Left hindlimb (tissue), 1 donor: ENCODE data around the gene SCYGR4.
"Not testable (repeated sequence)": the region's sequence is repeated elsewhere in the genome, so short reads cannot be mapped to it uniquely, and the experiment has no call there.

Experiments used
- DNase-seq: peaks from one replicate; pipeline ENCODE4 v3.0.0-alpha.2; 2018

Gene SCYGR4

DNA sequence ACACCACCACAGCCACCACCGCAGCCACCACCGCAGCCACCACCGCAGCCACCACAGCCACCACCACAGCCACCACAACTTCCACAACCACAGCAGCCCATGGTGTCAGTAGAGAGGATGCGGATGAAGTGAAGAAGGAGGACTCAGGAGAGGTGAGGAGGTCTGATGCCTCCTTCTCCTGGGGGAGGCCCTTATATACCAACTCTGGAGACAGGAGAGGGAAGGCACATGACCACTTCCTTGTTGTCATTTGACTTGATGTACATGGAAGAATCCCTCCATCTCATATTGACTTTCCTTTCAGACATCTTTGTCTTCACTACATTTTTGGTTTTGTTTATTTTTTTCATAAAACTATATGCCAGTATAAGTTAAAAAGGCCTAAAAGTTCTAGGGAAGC is 2.6 kb upstream of the SCYGR4 start, which contains the start of gene SCYGR3:
SCYGR3 (minus strand) TSS at position 101 of the 400 bp plus-strand sequence; CDS start at position 101, 0 bp downstream.
- DNase-seq, result no peak

DNA sequence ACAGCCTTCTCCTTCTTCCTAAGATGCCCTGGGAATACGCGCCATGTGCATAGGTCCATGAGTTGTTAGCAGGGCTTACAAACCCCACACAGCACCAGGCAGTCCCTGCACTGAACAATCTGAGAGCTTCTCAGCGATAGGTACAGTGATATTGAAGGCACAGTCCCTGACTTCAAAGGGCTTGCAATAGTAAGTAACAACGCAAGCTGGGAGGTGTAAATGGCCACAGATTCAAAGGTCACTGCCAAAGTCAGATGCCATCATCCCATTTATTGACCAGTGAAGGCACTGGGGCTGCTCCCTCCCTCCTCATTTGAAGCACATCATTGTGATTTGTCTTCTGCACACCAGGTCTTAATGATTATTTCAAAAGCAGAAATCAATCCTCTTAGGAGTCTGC is 2.1 kb upstream of the SCYGR4 start:
- DNase-seq, result no peak

DNA sequence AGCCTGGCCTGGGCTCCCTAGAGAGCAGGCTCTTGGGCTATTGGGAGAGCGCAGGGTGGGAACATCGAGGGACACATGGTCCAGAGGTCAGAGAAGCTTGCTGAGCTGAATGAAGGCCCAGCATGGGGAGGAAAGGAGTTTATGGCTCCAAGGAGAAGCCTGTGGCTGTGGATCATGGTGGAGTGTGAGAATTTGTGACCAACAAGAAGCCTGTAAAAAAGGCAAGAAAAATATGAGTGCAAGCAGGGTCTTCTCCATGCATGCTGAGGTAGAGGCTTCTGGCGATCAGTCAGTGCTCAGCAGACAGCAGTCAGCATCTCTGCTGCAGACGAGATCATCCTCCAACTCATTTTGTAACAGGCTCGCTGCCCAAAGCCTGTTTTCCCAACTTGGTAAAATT is 1.4 kb upstream of the SCYGR4 start:
- DNase-seq, result no peak

DNA sequence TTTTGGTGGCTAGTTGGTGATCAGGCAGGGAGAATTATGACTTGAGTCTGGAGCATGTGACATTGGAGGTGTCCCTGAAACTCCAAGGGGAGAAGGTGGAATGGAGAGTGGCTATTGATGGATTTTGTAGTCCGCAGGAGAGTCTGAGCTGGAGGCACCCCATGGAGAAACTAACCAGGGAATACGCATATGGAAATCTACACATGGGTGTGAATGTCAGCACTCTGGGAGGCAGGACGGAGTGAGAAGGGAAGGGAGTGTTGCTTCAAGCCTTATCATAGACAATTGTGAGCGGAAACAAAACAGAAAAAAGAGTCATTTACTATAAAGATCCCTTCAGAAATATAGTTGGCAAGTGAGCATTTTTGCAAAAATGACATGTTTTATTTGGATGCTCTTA is 667 bp upstream of the SCYGR4 start:
- no peak for DNase-seq

DNA sequence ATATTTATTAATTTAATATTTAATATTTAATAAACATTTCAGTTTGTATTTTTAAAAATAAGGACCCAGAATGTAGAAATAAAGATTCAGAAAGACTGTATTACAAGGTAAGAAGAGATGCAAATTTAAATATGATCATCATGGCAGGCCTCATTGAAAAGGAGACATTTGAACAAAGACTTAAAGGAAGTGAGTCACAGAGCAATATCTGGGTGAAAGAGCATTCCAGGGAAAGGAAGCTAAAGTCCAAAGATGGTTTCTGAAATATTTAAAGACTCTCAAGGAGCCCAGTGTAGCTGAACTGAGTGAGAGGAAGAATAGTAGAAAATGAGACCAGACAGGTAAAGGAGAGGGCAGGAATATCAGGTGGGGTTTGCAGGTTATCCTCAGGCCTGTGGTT is 5.9 kb downstream of the SCYGR4 start:
- DNase-seq, result no peak

DNA sequence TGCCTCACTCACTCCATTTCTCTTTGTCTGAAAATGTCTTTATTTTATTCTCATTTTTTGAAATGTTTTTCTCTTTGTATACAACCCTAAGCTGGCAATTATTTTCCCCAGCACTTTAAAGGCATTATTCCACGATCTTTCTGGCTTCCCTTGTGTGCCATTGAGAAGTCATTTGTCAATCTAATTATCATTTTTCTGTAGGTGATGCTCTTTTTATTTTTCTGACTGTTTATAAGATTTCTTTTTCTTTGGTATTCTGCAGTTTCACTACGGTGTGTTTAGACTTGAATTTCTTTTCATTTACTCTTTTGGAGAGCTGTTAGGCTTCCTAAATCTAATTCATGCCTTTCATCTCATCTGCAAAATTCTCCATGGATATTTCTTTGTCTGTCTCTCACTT is 8.1 kb downstream of the SCYGR4 start:
- DNase-seq, result no peak

DNA sequence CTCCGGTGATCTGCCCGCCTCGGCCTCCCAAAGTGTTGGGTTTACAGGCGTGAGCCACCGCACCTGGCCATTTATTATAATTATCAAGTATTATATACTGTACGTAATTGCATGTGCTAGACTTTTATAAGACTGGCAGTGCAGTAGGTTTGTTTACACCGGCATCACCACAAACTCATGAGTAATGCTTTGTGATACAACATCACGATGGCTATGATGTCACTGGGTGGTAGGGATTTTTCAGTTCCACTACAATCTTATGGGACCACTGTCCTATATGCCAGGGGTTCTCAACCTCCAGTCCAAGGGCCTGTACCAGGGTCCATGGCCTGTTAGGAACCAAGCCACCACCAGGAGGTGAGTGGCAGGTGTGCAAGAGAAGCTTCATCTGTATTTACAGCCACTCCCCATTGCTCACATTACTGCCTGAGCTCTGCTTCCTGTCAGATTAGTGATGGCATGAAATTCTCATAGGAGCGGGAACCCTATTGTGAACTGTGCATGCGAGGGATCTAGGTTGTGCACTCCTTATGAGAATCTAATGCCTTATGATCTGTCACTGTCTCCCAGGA is 9.4 kb downstream of the SCYGR4 start:
- DNase-seq, result no peak

DNA sequence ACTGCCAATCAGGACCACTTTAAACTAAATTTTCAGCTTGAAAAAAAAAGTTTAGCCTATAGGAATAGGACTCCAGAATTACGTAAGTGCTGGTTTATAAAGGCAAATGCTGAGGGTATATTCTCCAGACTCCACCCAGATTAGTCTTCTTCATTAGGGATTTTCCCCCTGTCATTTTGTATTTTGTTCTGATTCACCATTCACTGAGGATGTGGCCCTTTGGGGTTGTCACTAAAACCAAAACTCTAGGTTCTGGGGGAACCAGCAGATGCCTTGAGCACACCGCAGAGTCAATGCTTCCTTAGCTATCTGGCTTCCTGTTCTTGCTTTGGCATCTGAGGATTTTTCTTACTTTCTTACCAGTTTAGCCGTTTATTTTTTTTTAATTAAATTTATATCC is 10.5 kb downstream of the SCYGR4 start:
- DNase-seq, result no peak

DNA sequence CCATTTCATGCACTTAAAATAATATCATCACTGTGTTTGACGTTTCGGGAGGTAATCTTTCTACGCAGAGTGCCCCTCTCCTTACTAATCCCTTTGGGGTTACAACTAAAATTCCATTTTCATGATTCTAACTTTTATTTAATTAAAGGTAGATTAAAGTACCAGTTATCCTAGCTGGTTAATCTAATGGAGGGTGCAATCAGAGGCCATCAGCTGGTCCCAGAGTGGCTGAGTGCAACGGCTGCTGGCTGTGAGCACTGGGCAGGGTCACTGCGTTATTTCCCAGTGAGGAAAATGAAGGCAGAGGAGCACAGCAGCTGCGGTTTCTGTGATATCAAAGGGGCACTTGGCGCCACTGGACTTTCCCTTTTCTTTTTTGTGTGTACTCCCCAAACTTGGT is 12.1 kb downstream of the SCYGR4 start:
- no peak for DNase-seq

DNA sequence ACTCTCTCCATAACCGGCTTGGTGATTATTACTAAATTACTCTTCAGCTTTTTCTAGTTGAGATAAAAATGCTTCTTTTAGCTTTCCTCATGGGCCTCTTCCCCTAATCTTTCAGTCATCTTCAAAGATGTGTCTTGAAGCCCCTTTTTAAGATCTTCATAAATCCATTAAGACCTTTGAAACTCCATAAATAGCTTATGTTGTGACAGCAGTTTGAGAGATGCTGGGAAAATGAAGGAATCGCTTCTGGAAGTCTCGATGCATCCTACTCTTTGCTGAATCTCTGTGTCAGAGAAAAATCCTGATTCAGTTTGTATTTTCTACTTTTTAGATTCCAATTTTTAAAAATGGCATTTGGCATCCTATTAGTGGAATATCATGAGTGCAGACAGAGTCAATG is 13.0 kb downstream of the SCYGR4 start:
- no peak for DNase-seq

DNA sequence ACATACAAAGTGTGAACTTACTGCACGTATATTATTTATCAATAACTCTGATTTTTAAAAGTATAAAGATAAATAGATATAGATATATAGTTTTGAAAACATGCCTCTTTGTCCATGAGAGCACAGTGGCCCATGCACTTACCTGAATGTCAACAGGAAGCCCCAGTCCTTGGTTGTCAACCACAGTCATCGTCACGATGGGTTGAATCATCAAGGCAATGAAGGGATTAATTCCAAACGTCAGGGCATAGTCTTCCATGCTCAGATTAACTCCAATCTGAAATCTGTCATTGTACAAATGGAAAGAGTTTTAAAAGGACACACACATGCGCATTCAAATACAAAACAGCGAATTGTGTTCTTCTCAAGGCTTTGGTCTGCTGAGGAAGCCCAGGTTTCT is 15.5 kb downstream of the SCYGR4 start:
- DNase-seq, result no peak

DNA sequence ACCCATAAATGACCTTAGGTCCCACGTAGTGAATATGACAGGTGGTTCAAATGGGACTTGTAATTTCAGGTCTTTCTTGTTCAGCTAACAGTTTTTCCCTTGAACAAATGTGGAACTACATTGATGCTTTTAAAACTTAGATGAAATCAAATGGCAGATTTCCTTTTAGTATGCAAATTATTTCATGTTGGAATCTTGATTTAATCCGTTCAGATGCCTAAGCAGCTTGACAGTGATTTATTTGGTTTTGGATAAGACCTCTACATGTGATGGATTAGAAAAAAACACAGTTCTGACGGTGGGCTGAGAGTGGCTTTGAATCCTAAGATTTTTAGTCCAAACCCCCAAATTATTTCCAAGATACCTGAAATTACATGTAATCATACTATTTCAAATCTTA is 16.9 kb downstream of the SCYGR4 start:
- DNase-seq, result no peak

DNA sequence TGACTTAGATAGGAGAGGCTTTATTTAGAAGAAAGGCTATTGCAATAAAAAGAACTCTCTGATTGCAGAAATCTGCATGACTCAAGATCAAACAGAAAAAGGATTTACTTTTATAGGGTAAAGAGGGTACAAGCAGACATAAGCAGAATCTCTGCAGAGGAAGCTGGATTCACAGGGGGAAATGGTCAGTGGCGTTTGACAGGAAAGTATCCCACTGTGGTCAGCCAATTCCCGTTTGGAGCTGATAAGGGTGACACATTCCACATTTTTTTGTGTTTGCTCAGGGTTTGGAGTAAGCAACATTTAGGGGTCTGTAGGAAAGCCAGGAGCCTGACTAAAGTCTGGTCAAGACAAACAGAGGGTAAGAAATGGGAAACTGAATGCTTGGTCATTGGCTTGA is 25.4 kb downstream of the SCYGR4 start:
- DNase-seq, result no peak

DNA sequence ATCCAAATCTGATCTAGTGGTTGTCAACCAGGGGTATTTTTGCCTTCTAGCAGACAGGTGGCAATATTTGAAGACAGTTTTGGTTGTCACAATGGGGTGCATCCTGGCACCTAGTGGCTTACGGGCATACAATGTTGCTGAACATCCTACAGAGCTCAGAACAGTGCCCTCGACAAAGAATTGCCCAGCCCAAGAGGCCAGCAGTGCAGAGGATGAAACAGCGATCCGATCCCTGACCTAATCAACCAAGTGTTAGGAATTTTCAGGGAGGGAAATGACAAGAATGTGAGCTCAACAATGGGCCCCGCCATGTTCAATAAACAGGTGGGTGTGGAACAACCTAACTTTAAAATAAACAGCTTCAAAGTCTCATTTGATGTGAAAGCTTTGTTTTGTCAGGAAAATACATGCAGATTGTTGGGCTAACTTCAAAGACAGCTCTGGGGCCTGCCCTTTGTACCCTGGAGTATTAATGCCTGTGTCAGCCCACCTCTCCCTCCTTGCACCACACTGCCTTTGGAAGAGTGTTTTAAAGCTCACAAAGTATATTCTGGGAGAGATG is 26.8 kb downstream of the SCYGR4 start:
- DNase-seq, result no peak

DNA sequence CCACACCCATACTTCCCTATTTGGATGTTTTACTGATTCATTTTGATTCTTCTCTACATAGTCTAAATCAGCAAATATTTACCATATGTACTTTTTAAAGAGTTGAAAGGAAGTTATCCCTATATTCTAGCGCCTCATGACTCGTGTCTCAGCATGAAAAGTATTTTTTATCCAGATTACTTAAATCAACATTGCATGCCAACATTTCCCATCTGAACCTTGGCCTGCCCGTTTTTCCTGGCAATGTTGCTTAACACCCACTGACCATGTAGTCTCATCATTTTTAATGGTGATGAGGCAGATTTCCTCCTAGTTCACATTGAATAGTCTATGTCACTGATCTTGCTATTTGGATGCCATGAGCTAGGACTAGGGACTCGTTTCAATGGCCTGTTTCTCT is 36.1 kb downstream of the SCYGR4 start:
- no peak for DNase-seq

DNA sequence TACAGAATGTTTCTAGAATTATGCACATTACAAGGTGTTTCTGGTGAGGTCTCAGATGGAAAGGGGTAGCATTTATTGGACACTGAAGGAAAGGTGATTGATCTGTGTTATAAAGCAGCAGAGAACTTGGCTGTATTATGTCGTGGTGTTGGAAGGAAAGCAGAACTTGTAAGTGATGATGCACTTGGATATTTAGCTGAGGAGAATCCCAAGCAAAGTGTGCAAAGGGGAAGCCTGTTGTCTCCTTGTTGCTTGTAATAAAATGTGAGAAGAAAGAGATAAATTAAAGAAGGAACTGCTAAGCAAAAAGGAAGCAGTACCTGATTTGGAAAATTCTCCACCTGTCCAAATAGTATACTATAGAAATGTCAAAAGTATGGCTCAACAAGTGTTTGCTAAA is 37.1 kb downstream of the SCYGR4 start:
- no peak for DNase-seq

DNA sequence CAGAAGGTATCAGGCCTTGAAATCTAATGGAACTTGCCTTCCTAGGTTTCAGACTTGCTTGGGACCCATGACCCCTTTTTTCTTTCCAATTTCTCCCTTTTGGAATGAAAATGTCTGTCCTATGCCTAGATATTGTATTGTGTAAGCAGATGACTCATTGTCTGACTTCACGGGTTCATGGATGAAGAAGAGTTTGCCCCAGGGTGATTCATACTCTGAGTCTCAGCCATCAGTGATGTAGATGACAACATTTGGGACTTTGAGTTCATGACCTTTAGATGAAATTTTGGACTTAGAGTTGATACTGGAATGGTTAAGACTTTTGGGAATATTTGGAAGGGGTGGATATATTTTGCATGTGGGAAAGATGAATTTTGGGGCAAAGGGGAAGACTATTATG is 38.2 kb downstream of the SCYGR4 start:
- no peak for DNase-seq

DNA sequence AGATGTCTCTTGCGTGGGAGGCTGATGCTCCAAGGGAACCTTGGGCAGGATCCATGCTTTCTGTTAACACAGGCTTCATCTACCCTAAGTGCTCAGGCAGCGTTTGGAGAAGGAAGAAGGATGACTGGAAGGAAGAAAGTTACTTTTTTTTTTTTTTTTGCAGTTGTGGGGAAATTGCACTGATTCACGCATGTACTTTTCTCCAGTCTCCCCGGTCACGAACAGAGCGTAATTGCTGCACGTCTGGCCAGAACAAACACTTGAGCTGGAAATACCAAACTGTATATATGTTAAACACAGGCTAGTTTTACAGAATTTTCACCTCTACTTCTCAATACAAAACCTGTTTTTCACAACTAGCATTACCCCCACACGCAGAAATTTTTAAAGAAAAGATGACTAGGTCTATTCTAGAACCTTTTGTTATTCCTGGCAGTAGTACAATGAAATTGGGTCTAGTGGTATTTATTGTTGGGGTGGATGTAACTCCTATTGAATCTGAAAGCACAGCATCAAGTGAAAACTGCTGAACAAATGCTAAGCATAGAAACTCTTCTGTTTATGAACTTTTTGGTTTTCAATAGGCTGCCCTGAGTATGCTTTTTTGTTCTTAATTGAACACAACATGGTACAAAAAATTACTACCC is 40.0 kb downstream of the SCYGR4 start:
- DNase-seq, result no peak

DNA sequence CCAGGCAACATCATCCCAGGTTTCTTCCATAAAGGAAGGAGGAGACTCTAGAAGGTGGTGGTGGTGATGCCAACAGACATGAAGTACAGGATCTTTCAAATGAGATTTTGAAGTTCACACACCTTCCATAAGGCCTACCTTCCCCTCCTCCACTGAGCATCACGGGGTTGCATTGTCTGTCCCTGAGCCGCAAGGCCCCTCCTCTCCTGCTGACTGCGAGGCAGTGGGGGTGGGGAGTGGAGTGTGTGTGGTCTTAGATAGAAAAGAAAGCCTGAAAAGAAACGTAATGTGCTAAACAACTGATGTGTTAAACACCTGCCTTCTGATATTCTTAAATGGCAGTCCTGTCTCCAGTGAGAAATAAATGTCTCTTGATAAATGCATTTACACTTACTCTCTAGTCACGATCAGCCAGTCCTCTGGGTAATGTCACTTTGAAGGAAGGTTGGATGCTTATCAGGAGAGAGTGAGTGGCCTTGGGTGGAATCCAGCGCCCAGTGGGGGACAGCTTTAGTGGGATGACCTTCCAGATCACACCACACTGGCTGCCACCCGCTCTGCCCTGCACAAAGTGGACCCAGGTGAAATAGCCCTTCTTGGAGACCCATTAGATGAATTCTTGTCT is 43.8 kb downstream of the SCYGR4 start:
- DNase-seq, result no peak

DNA sequence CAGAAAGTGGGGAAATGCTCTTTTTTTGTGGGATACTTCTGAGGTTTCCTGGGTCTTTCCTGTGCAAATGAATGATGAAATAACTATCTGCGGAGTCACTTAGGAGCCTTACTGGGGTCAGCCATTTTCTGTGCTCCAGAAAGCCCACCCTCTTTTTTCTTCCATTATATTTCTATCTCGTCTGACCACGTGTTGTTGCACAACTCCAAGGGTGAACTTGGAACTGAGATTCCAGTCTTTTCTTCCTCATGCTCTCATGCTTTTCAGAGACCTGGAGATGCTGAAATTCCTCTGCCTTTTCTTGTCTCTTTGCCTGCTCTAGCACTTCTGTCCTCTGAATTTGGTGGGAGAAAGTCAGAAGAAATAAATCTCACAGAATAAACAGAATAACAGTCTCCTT is 44.5 kb downstream of the SCYGR4 start:
- no peak for DNase-seq

DNA sequence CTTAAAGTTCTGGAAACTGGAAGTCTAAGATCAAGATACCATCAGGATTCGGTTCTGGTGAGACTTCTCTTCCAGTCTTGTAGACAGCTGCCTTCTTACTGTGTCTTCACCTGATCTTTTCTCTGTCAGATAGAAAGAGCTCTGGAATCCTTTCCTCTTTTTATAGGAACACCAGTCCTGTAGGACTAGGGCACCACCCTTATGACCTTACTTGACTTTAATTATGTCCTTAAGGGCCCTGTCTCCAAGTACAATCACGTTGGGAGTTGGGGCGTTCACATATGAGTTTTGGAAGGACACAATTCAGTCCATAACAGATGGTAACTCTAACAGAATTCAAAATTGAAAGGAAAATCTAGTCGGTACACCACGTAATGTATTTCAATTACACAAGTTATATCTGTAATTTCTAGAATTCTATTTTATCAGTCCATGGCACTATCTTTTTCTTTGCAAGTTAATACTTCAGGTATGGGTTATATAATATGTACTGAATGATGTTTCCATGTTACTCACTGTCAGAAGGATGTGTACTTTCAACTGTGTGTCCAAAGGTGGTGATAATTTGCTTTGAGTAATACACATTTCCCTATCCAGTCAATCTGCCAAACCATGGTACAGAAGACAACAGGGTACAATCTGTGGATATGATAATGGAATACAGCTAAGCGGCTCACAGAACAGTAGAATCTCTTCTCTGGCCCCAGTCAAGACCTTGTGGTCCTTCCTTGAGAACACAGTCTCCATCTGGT is 48.1 kb downstream of the SCYGR4 start:
- DNase-seq, result no peak

DNA sequence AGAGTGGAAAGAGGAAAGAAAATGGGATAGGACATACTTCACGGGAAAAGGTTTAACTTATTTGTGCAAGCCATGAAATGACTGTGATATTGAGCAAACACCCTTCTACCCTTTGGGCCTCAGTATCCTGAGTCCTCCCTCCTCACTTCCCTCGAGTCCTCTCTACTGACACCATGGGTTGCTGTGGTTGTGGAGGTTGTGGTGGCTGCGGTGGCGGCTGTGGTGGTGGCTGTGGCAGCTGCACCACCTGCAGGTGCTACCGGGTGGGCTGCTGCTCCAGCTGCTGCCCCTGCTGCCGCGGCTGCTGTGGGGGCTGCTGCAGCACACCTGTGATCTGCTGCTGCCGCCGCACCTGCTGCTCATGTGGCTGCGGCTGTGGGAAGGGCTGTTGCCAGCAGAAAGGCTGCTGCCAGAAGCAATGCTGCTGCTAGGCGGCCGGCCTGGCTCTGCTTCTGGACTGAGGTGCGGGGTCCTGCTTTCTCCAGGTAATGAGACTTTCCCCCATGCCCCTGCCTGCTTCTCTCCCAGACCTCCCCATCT is 49.4 kb downstream of the SCYGR4 start, which contains the start of gene SCYGR5:
SCYGR5 (plus strand) TSS at position 174 of the 540 bp plus-strand sequence; CDS start at position 174, 0 bp downstream.
- DNase-seq, result not testable (repeated sequence)
